HepG2 (cell line): ENCODE measurements around the gene TECTB. TPM values are rescaled to one million over a fixed set of nuclear protein-coding genes. Genes with fewer than 3 reads are reported as not detected.

Experiments
- ADNP ChIP-seq: sonication (generic); formaldehyde crosslinking; IDR thresholded peaks from 2 replicates; pipeline ENCODE4 v1.4.0; 2020; ENCODE audit warnings: missing genetic modification reagents
- ARHGAP35 ChIP-seq: sonication (generic); formaldehyde crosslinking; IDR thresholded peaks from 2 replicates; pipeline ENCODE4 v1.9.0; 2022; ENCODE audit warnings: mild to moderate bottlenecking, inconsistent platforms, moderate library complexity, missing genetic modification reagents, borderline replicate concordance
- BCL6 ChIP-seq: IDR thresholded peaks from 2 replicates; pipeline ENCODE4 v1.6.1; 2016; ENCODE audit warnings: missing genetic modification reagents, missing compliant biosample characterization
- CCAR2 ChIP-seq: fragments of 200-400 bp; formaldehyde crosslinking; optimal IDR thresholded peaks from 2 replicates; pipeline ENCODE3; 2018; ENCODE audit warnings: low read depth, mild to moderate bottlenecking, low read length, moderate library complexity
- DNMT3B ChIP-seq: conservative IDR thresholded peaks from 2 replicates; pipeline ENCODE4 v1.6.1; 2016; ENCODE audit warnings: missing biosample characterization, control low read depth
- E2F5 ChIP-seq: sonication (generic); formaldehyde crosslinking; conservative IDR thresholded peaks from 2 replicates; pipeline ENCODE4 v1.4.0; 2020; ENCODE audit warnings: missing genetic modification reagents
- FOXP1 ChIP-seq, 2 experiments: fragments of 450-650 bp in 1 of 2; IDR thresholded peaks; 2 replicates each; pipeline ENCODE4 v1.6.1; 2017 to 2018; ENCODE audit warnings: antibody characterized with exemption in 1 of 2
- GFI1 ChIP-seq: sonication (generic); formaldehyde crosslinking; IDR thresholded peaks from 2 replicates; pipeline ENCODE4 v1.5.0; 2020; ENCODE audit warnings: missing genetic modification reagents, mild to moderate bottlenecking, borderline replicate concordance
- GMEB1 ChIP-seq: sonication (generic); formaldehyde crosslinking; IDR thresholded peaks from 2 replicates; pipeline ENCODE4 v1.5.1; 2020; ENCODE audit warnings: missing genetic modification reagents, mild to moderate bottlenecking, borderline replicate concordance
- ISX ChIP-seq: sonication (generic); formaldehyde crosslinking; conservative IDR thresholded peaks from 2 replicates; pipeline ENCODE4 v1.5.0; 2020; ENCODE audit warnings: missing genetic modification reagents
- KDM6A ChIP-seq: IDR thresholded peaks from 2 replicates; pipeline ENCODE4 v1.6.1; 2016; ENCODE audit warnings: low read depth
- KLF16 ChIP-seq, 2 experiments: sonication (generic) in 1 of 2; formaldehyde crosslinking in 1 of 2; IDR thresholded peaks; 2 replicates each; pipeline versions ENCODE4 v1.6.1 to v1.8.0; 2016 to 2023; ENCODE audit warnings: missing genetic modification reagents in 2 of 2, missing compliant biosample characterization in 1 of 2
- PHF5A ChIP-seq: IDR thresholded peaks from one replicate; pipeline ENCODE4 v1.6.1; 2018; ENCODE audit warnings: low read depth, missing genetic modification reagents; ENCODE audit not compliant: unreplicated experiment
- PLSCR1 ChIP-seq: sonication (generic); formaldehyde crosslinking; IDR thresholded peaks from 2 replicates; pipeline ENCODE4 v1.5.0; 2020; ENCODE audit warnings: missing genetic modification reagents, mild to moderate bottlenecking, borderline replicate concordance
- RARA ChIP-seq: IDR thresholded peaks from 2 replicates; pipeline ENCODE4 v1.6.1; 2016; ENCODE audit warnings: missing genetic modification reagents, missing compliant biosample characterization
- SMYD3 ChIP-seq: sonication (generic); formaldehyde crosslinking; IDR thresholded peaks from 2 replicates; pipeline ENCODE4 v1.8.1; 2023; ENCODE audit warnings: mild to moderate bottlenecking, missing genetic modification reagents
- TP53 ChIP-seq: sonication (generic); formaldehyde crosslinking; conservative IDR thresholded peaks from 2 replicates; pipeline ENCODE4 v1.4.0; 2020; ENCODE audit warnings: missing genetic modification reagents
- XBP1 ChIP-seq: sonication (generic); formaldehyde crosslinking; IDR thresholded peaks from 2 replicates; pipeline ENCODE4 v1.5.0; 2020; ENCODE audit warnings: missing genetic modification reagents
- ZBTB14 ChIP-seq: sonication (generic); formaldehyde crosslinking; IDR thresholded peaks from 2 replicates; pipeline ENCODE4 v1.4.0; 2020; ENCODE audit warnings: missing genetic modification reagents
- ZBTB38 ChIP-seq: sonication (generic); formaldehyde crosslinking; IDR thresholded peaks from 2 replicates; pipeline ENCODE4 v1.5.1; 2020; ENCODE audit warnings: mild to moderate bottlenecking, missing genetic modification reagents
- ZNF143 ChIP-seq: sonication (generic); formaldehyde crosslinking; IDR thresholded peaks from 2 replicates; pipeline ENCODE4 v1.4.0; 2020; ENCODE audit warnings: missing genetic modification reagents
- ZNF160 ChIP-seq: sonication (generic); formaldehyde crosslinking; IDR thresholded peaks from 2 replicates; pipeline ENCODE4 v1.8.0; 2022; ENCODE audit warnings: mild to moderate bottlenecking, inconsistent platforms, missing genetic modification reagents
- ZNF331 ChIP-seq: sonication (generic); formaldehyde crosslinking; IDR thresholded peaks from 2 replicates; pipeline ENCODE4 v1.4.0; 2020; ENCODE audit warnings: missing genetic modification reagents
- ZNF343 ChIP-seq: sonication (generic); formaldehyde crosslinking; IDR thresholded peaks from 2 replicates; pipeline ENCODE4 v1.4.0; 2020; ENCODE audit warnings: mild to moderate bottlenecking, missing genetic modification reagents
- ZNF430 ChIP-seq: sonication (generic); formaldehyde crosslinking; IDR thresholded peaks from 2 replicates; pipeline ENCODE4 v1.9.0; 2021; ENCODE audit warnings: mild to moderate bottlenecking, missing genetic modification reagents
- ZNF460 ChIP-seq: sonication (generic); formaldehyde crosslinking; IDR thresholded peaks from 2 replicates; pipeline ENCODE4 v1.5.1; 2020; ENCODE audit warnings: missing genetic modification reagents, mild to moderate bottlenecking, borderline replicate concordance
- ZNF576 ChIP-seq: sonication (generic); formaldehyde crosslinking; IDR thresholded peaks from 2 replicates; pipeline ENCODE4 v1.4.0; 2020; ENCODE audit warnings: mild to moderate bottlenecking, missing genetic modification reagents
- ZNF660 ChIP-seq: sonication (generic); formaldehyde crosslinking; IDR thresholded peaks from 2 replicates; pipeline ENCODE4 v1.5.1; 2020; ENCODE audit warnings: mild to moderate bottlenecking, low read depth, missing genetic modification reagents, borderline replicate concordance
- polyA plus RNA-seq, 8 experiments: library from polyadenylated mRNA; depleted of rRNA in 3 of 8; stranded (reverse) in 7 of 8; unstranded in 1 of 8; fragments of >200 nt; fragmentation: Illumina TruSeq in 4 of 8; extraction: Trizol in 4 of 8; gene quantifications; 2 replicates each; pipeline versions ENCODE4 v1.2.1 to v1.2.3, GENCODE V29; 2011 to 2016; ENCODE audit warnings: low read depth in 4 of 8, missing spikeins in 1 of 8, mixed read lengths in 1 of 8; ENCODE audit not compliant: insufficient read depth in 1 of 8
- total RNA-seq, 5 experiments: library from RNA; depleted of rRNA; stranded (reverse); fragments of >200 nt; fragmentation: Illumina TruSeq; extraction: Trizol; gene quantifications; 2 replicates each; pipeline ENCODE4 v1.2.3, GENCODE V29; 2016; ENCODE audit warnings: low read depth in 1 of 5

TECTB gene
- total and polyA plus RNA-seq, 2 of the 13 experiments (the other 11 are each of a cell fraction or from before 2014, with no cell fraction given): 0.78 to 1.8 TPM

GRCh38 chr10:112261281-112261822, 21.8 kb upstream of the TECTB start (continued):
- TF ChIP-seq TP53 (CRISPR knock-in tag) (no peak), ZNF660 (CRISPR knock-in tag) (no peak), ZNF460 (CRISPR knock-in tag) (peak; percentile 54; the same call in 1 of the 2 replicates), FOXP1 (IDR thresholded peaks at IDR 0.05) (peak; percentile 84), FOXP1 (CRISPR knock-in tag; IDR thresholded peaks at IDR 0.05) (peak; percentile 97), GMEB1 (CRISPR knock-in tag) (peak; percentile 59; the same call in 1 of the 2 replicates), KDM6A (peak; percentile 93), ARHGAP35 (CRISPR knock-in tag) (no peak), ZNF343 (CRISPR knock-in tag) (peak; percentile 72; the same call in 1 of the 2 replicates), ZNF576 (CRISPR knock-in tag) (no peak), DNMT3B (CRISPR knock-in tag) (peak; percentile 95), ADNP (CRISPR knock-in tag) (no peak), E2F5 (no peak), PHF5A (CRISPR knock-in tag) (peak; percentile 54), KLF16 (CRISPR knock-in tag; IDR thresholded peaks at IDR 0.05) (peak in 1 of 2 experiments; percentile 97; a peak in 2 of 4 replicates), ZBTB38 (CRISPR knock-in tag) (peak; percentile 52; the same call in 1 of the 2 replicates), ZNF430 (CRISPR knock-in tag) (peak; percentile 86), BCL6 (CRISPR knock-in tag) (peak; percentile 97), ZNF143 (CRISPR knock-in tag) (peak; percentile 69; the same call in 1 of the 2 replicates), XBP1 (CRISPR knock-in tag) (peak; percentile 94), ISX (no peak), RARA (CRISPR knock-in tag) (peak; percentile 99), ZNF331 (CRISPR knock-in tag) (peak; percentile 96), GFI1 (CRISPR knock-in tag) (peak; percentile 97), PLSCR1 (CRISPR knock-in tag) (no peak), SMYD3 (CRISPR knock-in tag) (0 out of 2 replicates have a peak, but pooled peaks have one; percentile 39), CCAR2 (no peak), ZBTB14 (CRISPR knock-in tag) (no peak), ZNF160 (CRISPR knock-in tag) (peak; percentile 85)
